Measurements from ENCODE around the gene NAB2. TPM values are rescaled to one million over a fixed set of nuclear protein-coding genes. Genes with fewer than 3 reads are reported as not detected.
"Not testable (repeated sequence)": the region's sequence is repeated elsewhere in the genome, so short reads cannot be mapped to it uniquely, and the experiment has no call there.

The NAB2 gene
- total RNA-seq, 1 experiment from 2014 or later, result 17.8 TPM

- peak; percentile 87 for DNase-seq (ENCODE audit: low spot score)
Measured at GRCh38 chr12:57111031-57111734, 22.3 kb downstream of the NAB2 start, which contains the start of gene STAT6. TSS of gene STAT6 (minus strand) at chr12:57111362. CDS start at chr12:57108278, 3,084 bp downstream.

GRCh38 chr12:57112492-57113294 is 23.8 kb downstream of the NAB2 start:
- DNase-seq (ENCODE audit: low spot score), result no peak

- no peak for DNase-seq (ENCODE audit: low spot score)
Measured at GRCh38 chr12:57116580-57117281, 27.8 kb downstream of the NAB2 start.

- DNase-seq (ENCODE audit: low spot score), result no peak
Measured at GRCh38 chr12:57118711-57119271, 29.9 kb downstream of the NAB2 start.

GRCh38 chr12:57119294-57120085 is 30.6 kb downstream of the NAB2 start:
- no peak for DNase-seq (ENCODE audit: low spot score)

GRCh38 chr12:57120718-57121117 is 31.8 kb downstream of the NAB2 start:
- not testable (repeated sequence) for DNase-seq (ENCODE audit: low spot score)

- DNase-seq (ENCODE audit: low spot score), result no peak
Measured at GRCh38 chr12:57123813-57124212, 34.9 kb downstream of the NAB2 start.

GRCh38 chr12:57124261-57124877 is 35.5 kb downstream of the NAB2 start:
- DNase-seq (ENCODE audit: low spot score), result peak; percentile 86

- no peak for DNase-seq (ENCODE audit: low spot score)
Measured at GRCh38 chr12:57126061-57126460, 37.1 kb downstream of the NAB2 start.

GRCh38 chr12:57126561-57126960 is 37.6 kb downstream of the NAB2 start:
- DNase-seq (ENCODE audit: low spot score), result no peak

- peak; percentile 92 for DNase-seq (ENCODE audit: low spot score)
Measured at GRCh38 chr12:57127101-57127725, 38.3 kb downstream of the NAB2 start.

- DNase-seq (ENCODE audit: low spot score), result peak; percentile 77
Measured at GRCh38 chr12:57127726-57128518, 39.0 kb downstream of the NAB2 start, which contains the start of gene LRP1. TSS of gene LRP1 (plus strand) at chr12:57128483. CDS start at chr12:57128965, 482 bp downstream.

- no peak for DNase-seq (ENCODE audit: low spot score)
Measured at GRCh38 chr12:57128519-57129247, 39.8 kb downstream of the NAB2 start.

- no peak for DNase-seq (ENCODE audit: low spot score)
Measured at GRCh38 chr12:57129321-57129842, 40.5 kb downstream of the NAB2 start.

GRCh38 chr12:57129889-57130288 is 41.0 kb downstream of the NAB2 start:
- DNase-seq (ENCODE audit: low spot score), result no peak

- no peak for DNase-seq (ENCODE audit: low spot score)
Measured at GRCh38 chr12:57130941-57131340, 42.0 kb downstream of the NAB2 start.

GRCh38 chr12:57131896-57132744 is 43.2 kb downstream of the NAB2 start:
- no peak for DNase-seq (ENCODE audit: low spot score)
